NCI-H526 (cell line): ENCODE results near the gene MFAP3L.

Source experiments
- DNase-seq, 2 experiments: peaks; one replicate each; lab custom pipeline; 2025; lab: John Stamatoyannopoulos, UW

Gene MFAP3L

GRCh38 chr4:170022211-170022610, 4.0 kb downstream of the MFAP3L start:
- DNase-seq, result no peak

- DNase-seq, result no peak
Observed at GRCh38 chr4:170017252-170017651, 8.9 kb downstream of the MFAP3L start.

GRCh38 chr4:170015285-170015684, 10.9 kb downstream of the MFAP3L start:
- no peak for DNase-seq

GRCh38 chr4:170014359-170015011, 11.7 kb downstream of the MFAP3L start:
- DNase-seq, result peak; percentile 72 to 81

GRCh38 chr4:170012629-170012958, 13.6 kb downstream of the MFAP3L start:
- DNase-seq, result no peak

- DNase-seq, result no peak
Observed at GRCh38 chr4:170011921-170012628, 14.1 kb downstream of the MFAP3L start.

GRCh38 chr4:170009291-170009690, 16.9 kb downstream of the MFAP3L start:
- DNase-seq, result no peak

- no peak for DNase-seq
Observed at GRCh38 chr4:170008801-170009200, 17.4 kb downstream of the MFAP3L start.

- DNase-seq, result peak in 1 of 2 experiments; percentile 20
Observed at GRCh38 chr4:170008371-170008770, 17.8 kb downstream of the MFAP3L start.

- no peak for DNase-seq
Observed at GRCh38 chr4:170007113-170007512, 19.1 kb downstream of the MFAP3L start.

GRCh38 chr4:170005472-170005871, 20.7 kb downstream of the MFAP3L start:
- DNase-seq, result peak; percentile 14 to 25

GRCh38 chr4:170004651-170005295, 21.4 kb downstream of the MFAP3L start:
- DNase-seq, result no peak

GRCh38 chr4:170003071-170004070, 22.8 kb downstream of the MFAP3L start:
- no peak for DNase-seq

- DNase-seq, result no peak
Observed at GRCh38 chr4:170001745-170002267, 24.4 kb downstream of the MFAP3L start.

- no peak for DNase-seq
Observed at GRCh38 chr4:170001011-170001744, 25.0 kb downstream of the MFAP3L start.

GRCh38 chr4:169999923-170000322, 26.3 kb downstream of the MFAP3L start:
- DNase-seq, result peak in 1 of 2 experiments; percentile 0

GRCh38 chr4:169998981-169999380, 27.2 kb downstream of the MFAP3L start:
- no peak for DNase-seq

- peak; percentile 18 to 51 for DNase-seq
Observed at GRCh38 chr4:169996379-169997240, 29.6 kb downstream of the MFAP3L start.

GRCh38 chr4:169993531-169993930, 32.7 kb downstream of the MFAP3L start:
- DNase-seq, result peak in 1 of 2 experiments; percentile 3

GRCh38 chr4:169988252-169988651, 37.9 kb downstream of the MFAP3L start:
- no peak for DNase-seq
